ENCODE data around the gene CDH4.

DNA sequence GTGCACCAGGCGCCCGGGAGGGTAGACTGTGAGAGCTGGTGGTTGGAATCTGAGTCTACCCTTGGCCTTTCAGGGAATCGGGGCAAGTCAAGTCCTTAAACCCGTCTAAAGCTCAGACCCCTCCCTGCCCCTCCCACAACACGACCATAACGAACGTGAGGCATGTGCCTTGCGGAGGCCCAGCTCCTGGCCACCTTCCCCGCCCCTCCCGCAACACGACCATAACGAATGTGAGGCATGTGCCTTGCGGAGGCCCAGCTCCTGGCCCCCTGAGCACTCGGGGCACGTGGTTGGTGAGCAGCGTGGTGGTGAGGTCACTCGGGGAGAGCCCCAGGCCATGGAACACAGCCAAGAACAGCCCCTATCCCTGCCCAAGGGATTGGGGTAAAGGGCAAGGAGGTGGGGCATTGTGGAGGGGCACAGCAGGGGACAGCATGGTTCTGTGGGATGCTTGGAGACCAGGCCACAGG, 681.5 kb downstream of the CDH4 start:
- no peak for TF ChIP-seq POLR2AphosphoS5 (IDR thresholded peaks at IDR 0.05; ENCODE audit: low read depth, low read length)
- TF ChIP-seq, protein P1, sequence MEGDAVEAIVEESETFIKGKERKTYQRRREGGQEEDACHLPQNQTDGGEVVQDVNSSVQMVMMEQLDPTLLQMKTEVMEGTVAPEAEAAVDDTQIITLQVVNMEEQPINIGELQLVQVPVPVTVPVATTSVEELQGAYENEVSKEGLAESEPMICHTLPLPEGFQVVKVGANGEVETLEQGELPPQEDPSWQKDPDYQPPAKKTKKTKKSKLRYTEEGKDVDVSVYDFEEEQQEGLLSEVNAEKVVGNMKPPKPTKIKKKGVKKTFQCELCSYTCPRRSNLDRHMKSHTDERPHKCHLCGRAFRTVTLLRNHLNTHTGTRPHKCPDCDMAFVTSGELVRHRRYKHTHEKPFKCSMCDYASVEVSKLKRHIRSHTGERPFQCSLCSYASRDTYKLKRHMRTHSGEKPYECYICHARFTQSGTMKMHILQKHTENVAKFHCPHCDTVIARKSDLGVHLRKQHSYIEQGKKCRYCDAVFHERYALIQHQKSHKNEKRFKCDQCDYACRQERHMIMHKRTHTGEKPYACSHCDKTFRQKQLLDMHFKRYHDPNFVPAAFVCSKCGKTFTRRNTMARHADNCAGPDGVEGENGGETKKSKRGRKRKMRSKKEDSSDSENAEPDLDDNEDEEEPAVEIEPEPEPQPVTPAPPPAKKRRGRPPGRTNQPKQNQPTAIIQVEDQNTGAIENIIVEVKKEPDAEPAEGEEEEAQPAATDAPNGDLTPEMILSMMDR (IDR thresholded peaks at IDR 0.05) = no peak
